Measurements from ENCODE around the gene LCN9. TPM values are rescaled to one million over a fixed set of nuclear protein-coding genes. Genes with fewer than 3 reads are reported as not detected.

LCN9 gene
- total RNA-seq, 1 experiment from 2014 or later: 2.6 TPM

GRCh38 chr9:135708164-135708563 is 45.1 kb downstream of the LCN9 start:
- no peak for DNase-seq (ENCODE audit: low spot score)
- POLR2A ChIA-PET: no interaction called here
- CTCF ChIA-PET: interaction anchor here (1.1 kb wide), 1 partner anchor 253 kb away, joined by 3 read pairs; the partner anchor contains the start of gene UBAC1
- Mint-ChIP-seq H3K36me3 (no peaks in the 10 kb centered on the region), H3K4me1 (peaks cover 2% of the 10 kb centered on the region; the same call in 1 of the 2 replicates), H3K27me3 (ENCODE audit: low read depth) (peaks cover 1% of the 10 kb centered on the region; the same call in 1 of the 2 replicates), H3K4me3 (no peak overlapping the region), H3K9me3 (no peaks in the 10 kb centered on the region), H3K27ac (no peak overlapping the region)
- ATAC-seq: no peak
- TF ChIP-seq TEAD4 (CRISPR knock-in tag; IDR thresholded peaks at IDR 0.05) (no peak), ELF4 (CRISPR knock-in tag; IDR thresholded peaks at IDR 0.05; ENCODE audit: low read depth) (no peak), FOXP1 (CRISPR knock-in tag; IDR thresholded peaks at IDR 0.05; ENCODE audit: borderline replicate concordance) (no peak), ZNF281 (CRISPR knock-in tag; IDR thresholded peaks at IDR 0.05) (no peak), CBFB (CRISPR knock-in tag; IDR thresholded peaks at IDR 0.05; ENCODE audit: low read depth) (no peak), RORB (CRISPR knock-in tag; IDR thresholded peaks at IDR 0.05) (no peak), EMX1 (CRISPR knock-in tag; IDR thresholded peaks at IDR 0.05) (no peak), FOXK1 (CRISPR knock-in tag; IDR thresholded peaks at IDR 0.05) (no peak), ZNF396 (CRISPR knock-in tag; IDR thresholded peaks at IDR 0.05; ENCODE audit: borderline replicate concordance) (no peak), OVOL2 (CRISPR knock-in tag; IDR thresholded peaks at IDR 0.05; ENCODE audit: borderline replicate concordance) (no peak), ZSCAN18 (CRISPR knock-in tag; IDR thresholded peaks at IDR 0.05) (no peak), ZNF138 (CRISPR knock-in tag; conservative IDR thresholded peaks at IDR 0.05) (no peak), PREB (CRISPR knock-in tag; IDR thresholded peaks at IDR 0.05; ENCODE audit: borderline replicate concordance) (no peak), NR1H2 (CRISPR knock-in tag; IDR thresholded peaks at IDR 0.05) (no peak), CREM (CRISPR knock-in tag; IDR thresholded peaks at IDR 0.05) (no peak), ZNF423 (CRISPR knock-in tag; IDR thresholded peaks at IDR 0.05) (no peak), GABPB1 (CRISPR knock-in tag; IDR thresholded peaks at IDR 0.05) (no peak)
- TF ChIP-seq, protein P1, sequence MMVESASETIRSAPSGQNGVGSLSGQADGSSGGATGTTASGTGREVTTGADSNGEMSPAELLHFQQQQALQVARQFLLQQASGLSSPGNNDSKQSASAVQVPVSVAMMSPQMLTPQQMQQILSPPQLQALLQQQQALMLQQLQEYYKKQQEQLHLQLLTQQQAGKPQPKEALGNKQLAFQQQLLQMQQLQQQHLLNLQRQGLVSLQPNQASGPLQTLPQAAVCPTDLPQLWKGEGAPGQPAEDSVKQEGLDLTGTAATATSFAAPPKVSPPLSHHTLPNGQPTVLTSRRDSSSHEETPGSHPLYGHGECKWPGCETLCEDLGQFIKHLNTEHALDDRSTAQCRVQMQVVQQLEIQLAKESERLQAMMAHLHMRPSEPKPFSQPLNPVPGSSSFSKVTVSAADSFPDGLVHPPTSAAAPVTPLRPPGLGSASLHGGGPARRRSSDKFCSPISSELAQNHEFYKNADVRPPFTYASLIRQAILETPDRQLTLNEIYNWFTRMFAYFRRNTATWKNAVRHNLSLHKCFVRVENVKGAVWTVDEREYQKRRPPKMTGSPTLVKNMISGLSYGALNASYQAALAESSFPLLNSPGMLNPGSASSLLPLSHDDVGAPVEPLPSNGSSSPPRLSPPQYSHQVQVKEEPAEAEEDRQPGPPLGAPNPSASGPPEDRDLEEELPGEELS (CRISPR knock-in tag; IDR thresholded peaks at IDR 0.05): no peak
- TF ChIP-seq, protein P2, sequence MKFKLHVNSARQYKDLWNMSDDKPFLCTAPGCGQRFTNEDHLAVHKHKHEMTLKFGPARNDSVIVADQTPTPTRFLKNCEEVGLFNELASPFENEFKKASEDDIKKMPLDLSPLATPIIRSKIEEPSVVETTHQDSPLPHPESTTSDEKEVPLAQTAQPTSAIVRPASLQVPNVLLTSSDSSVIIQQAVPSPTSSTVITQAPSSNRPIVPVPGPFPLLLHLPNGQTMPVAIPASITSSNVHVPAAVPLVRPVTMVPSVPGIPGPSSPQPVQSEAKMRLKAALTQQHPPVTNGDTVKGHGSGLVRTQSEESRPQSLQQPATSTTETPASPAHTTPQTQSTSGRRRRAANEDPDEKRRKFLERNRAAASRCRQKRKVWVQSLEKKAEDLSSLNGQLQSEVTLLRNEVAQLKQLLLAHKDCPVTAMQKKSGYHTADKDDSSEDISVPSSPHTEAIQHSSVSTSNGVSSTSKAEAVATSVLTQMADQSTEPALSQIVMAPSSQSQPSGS (CRISPR knock-in tag; IDR thresholded peaks at IDR 0.05; ENCODE audit: borderline replicate concordance, low read depth): no peak
- TF ChIP-seq, protein P3, sequence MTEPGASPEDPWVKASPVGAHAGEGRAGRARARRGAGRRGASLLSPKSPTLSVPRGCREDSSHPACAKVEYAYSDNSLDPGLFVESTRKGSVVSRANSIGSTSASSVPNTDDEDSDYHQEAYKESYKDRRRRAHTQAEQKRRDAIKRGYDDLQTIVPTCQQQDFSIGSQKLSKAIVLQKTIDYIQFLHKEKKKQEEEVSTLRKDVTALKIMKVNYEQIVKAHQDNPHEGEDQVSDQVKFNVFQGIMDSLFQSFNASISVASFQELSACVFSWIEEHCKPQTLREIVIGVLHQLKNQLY (CRISPR knock-in tag; IDR thresholded peaks at IDR 0.05): no peak

All from WTC11 (cell line).